ENCODE data around the gene LRRC31.

LRRC31 gene

DNA sequence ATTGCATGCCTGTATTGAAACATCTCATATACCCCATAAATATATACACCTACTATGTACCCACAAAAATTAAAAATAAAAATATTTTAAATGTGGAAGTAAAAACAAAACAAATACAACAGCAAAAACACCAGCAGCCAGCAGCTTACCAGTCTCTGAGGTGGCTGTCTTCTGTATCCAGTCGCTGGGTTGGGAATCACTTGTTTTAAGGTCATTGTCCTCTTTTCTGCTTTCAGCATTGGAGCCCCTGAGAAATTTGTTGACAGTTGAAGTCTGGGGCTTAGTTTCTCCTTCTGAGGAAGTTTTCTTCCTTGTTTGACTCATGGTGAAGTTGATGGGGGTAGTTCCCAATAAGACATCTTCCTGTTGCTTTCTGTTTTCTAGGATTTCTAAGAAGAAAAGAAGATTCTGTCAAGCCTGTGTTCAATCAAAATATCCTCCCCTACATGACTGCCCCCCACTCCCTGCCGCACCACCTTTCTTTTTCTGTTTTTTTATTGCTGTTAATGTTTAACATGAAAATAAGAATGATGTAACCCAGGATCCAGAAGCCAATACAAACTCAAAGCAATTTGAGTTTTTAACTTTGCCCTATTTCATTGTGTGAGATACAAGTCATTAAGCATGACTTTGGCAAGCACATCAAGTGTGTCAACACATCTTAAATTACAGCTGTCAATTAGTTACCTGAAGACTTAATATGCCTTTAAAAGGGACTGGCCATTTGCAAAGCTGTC is at the start of gene LRRC31:
TSS of gene LRRC31 (minus strand) at position 452 of the 737 bp plus-strand sequence. CDS start at position 324, 128 bp downstream.
- TF ChIP-seq YY1 (IDR thresholded peaks at IDR 0.05; ENCODE audit: low read depth): no peak
- TF ChIP-seq CEBPB (IDR thresholded peaks at IDR 0.05): peak; percentile 59; the same call in 1 of the 2 replicates
- TF ChIP-seq EGR1 (IDR thresholded peaks at IDR 0.05): no peak
- peak; percentile 53 for TF ChIP-seq TCF12 (IDR thresholded peaks at IDR 0.05; ENCODE audit: low read depth)
- TF ChIP-seq NFIC (IDR thresholded peaks at IDR 0.05): peak; percentile 94

DNA sequence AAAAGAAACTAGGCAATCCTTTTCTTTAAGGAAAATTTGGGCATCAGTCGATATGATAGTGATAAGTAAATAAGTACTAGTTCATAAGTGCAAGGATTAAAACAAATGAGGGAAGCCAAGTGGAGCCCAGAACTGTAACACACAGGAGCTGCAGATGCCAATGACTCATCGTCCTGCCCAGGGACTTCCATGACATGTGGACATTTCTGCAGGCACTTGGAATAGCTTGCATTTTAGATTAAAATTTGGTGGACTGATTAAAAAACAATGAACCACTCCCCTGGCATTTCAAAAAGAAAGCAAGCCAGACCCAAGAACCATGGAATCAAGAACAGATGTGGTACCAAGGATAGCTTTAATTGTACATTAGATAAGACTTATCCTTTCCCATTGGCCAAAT is 44.6 kb upstream of the LRRC31 start:
- TF ChIP-seq ZBTB7A (IDR thresholded peaks at IDR 0.05; ENCODE audit: low read depth) (no peak), CEBPB (IDR thresholded peaks at IDR 0.05) (no peak), FOXM1 (IDR thresholded peaks at IDR 0.05; ENCODE audit: borderline replicate concordance, low read depth) (no peak), TCF12 (IDR thresholded peaks at IDR 0.05; ENCODE audit: low read depth) (no peak), TEAD4 (IDR thresholded peaks at IDR 0.05) (no peak), NFIC (IDR thresholded peaks at IDR 0.05) (no peak), EGR1 (IDR thresholded peaks at IDR 0.05) (no peak), RAD21 (IDR thresholded peaks at IDR 0.05; ENCODE audit: low read depth) (no peak), EP300 (IDR thresholded peaks at IDR 0.05; ENCODE audit: borderline replicate concordance) (no peak)
- TF ChIP-seq, protein P1, sequence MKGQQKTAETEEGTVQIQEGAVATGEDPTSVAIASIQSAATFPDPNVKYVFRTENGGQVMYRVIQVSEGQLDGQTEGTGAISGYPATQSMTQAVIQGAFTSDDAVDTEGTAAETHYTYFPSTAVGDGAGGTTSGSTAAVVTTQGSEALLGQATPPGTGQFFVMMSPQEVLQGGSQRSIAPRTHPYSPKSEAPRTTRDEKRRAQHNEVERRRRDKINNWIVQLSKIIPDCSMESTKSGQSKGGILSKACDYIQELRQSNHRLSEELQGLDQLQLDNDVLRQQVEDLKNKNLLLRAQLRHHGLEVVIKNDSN (IDR thresholded peaks at IDR 0.05): no peak

DNA sequence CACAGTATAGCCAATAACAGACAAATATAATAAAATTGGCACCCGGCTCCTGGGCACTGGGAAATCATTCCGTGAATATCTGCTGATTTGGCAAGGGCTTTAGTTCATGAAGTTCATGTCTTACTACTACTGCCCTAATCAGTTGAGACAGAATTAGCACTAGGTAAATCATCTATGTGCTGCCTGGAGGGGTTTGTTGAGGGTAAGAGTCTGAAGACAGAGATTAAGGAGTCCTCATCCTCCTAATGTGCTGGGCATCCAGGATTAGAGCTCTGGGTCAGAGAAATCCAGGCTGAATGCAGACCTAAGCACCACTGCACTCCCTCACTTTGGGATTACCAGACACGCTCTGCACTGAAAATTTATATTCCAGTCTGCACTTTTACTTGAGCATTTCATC is 43.6 kb upstream of the LRRC31 start:
- TF ChIP-seq EGR1 (IDR thresholded peaks at IDR 0.05) (no peak), ZBTB7A (IDR thresholded peaks at IDR 0.05; ENCODE audit: low read depth) (no peak), TCF12 (IDR thresholded peaks at IDR 0.05; ENCODE audit: low read depth) (no peak), CEBPB (IDR thresholded peaks at IDR 0.05) (no peak), EP300 (IDR thresholded peaks at IDR 0.05; ENCODE audit: borderline replicate concordance) (no peak), YY1 (IDR thresholded peaks at IDR 0.05; ENCODE audit: low read depth) (no peak), TAF1 (IDR thresholded peaks at IDR 0.05; ENCODE audit: low read depth) (no peak)
- TF ChIP-seq, protein P2, sequence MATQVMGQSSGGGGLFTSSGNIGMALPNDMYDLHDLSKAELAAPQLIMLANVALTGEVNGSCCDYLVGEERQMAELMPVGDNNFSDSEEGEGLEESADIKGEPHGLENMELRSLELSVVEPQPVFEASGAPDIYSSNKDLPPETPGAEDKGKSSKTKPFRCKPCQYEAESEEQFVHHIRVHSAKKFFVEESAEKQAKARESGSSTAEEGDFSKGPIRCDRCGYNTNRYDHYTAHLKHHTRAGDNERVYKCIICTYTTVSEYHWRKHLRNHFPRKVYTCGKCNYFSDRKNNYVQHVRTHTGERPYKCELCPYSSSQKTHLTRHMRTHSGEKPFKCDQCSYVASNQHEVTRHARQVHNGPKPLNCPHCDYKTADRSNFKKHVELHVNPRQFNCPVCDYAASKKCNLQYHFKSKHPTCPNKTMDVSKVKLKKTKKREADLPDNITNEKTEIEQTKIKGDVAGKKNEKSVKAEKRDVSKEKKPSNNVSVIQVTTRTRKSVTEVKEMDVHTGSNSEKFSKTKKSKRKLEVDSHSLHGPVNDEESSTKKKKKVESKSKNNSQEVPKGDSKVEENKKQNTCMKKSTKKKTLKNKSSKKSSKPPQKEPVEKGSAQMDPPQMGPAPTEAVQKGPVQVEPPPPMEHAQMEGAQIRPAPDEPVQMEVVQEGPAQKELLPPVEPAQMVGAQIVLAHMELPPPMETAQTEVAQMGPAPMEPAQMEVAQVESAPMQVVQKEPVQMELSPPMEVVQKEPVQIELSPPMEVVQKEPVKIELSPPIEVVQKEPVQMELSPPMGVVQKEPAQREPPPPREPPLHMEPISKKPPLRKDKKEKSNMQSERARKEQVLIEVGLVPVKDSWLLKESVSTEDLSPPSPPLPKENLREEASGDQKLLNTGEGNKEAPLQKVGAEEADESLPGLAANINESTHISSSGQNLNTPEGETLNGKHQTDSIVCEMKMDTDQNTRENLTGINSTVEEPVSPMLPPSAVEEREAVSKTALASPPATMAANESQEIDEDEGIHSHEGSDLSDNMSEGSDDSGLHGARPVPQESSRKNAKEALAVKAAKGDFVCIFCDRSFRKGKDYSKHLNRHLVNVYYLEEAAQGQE (IDR thresholded peaks at IDR 0.05; ENCODE audit: low read depth): no peak

DNA sequence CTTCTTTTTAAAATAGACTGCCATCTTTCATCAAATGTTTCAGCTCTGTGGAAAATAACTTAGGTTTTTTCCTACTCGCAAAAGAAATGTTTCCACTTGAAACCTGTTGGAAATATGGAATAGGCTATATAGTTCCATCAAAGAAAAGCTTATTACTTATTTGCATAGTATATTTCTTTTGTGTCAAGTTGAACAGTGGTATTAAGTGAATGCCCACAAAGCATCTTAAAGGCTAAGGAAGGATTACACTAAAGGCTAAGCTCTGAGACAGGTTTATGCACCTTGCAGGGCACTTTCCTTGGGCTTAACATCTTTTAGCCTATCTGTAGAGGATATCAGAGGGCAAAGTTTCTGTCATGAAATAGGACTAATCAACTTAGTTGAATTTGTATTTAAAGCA is 41.5 kb upstream of the LRRC31 start, which contains the start of gene SAMD7:
TSS of gene SAMD7 (plus strand) at position 301 of the 400 bp plus-strand sequence. CDS start 7,927 bp downstream, outside the sequence.
- TF ChIP-seq FOXM1 (IDR thresholded peaks at IDR 0.05; ENCODE audit: borderline replicate concordance, low read depth) (no peak), TEAD4 (IDR thresholded peaks at IDR 0.05) (no peak), TAF1 (IDR thresholded peaks at IDR 0.05; ENCODE audit: low read depth) (no peak), TCF12 (IDR thresholded peaks at IDR 0.05; ENCODE audit: low read depth) (no peak), ZBTB7A (IDR thresholded peaks at IDR 0.05; ENCODE audit: low read depth) (no peak), EP300 (IDR thresholded peaks at IDR 0.05; ENCODE audit: borderline replicate concordance) (no peak)

DNA sequence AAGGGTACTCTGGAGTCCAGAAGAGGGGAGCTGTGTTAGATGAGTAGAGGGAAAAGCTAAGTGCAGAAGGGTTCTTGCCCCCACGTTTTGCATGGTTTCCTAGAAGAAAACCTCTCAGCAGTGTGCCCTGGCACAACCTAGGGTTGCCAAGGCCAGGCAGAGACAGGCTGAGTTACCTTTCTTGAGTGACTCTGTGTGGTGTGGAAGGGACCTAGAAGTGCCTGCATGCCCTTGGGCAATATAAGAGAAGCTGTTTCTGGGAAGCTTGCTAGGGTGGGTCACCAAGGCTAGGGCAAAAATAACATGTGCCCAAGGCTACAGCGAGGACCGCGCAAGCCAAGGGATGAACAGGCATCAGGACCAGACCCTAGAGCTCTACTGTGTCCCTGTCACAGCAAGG is 38.2 kb upstream of the LRRC31 start:
- TF ChIP-seq, protein P3, sequence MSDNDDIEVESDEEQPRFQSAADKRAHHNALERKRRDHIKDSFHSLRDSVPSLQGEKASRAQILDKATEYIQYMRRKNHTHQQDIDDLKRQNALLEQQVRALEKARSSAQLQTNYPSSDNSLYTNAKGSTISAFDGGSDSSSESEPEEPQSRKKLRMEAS (IDR thresholded peaks at IDR 0.05): no peak
- no peak for TF ChIP-seq EP300 (IDR thresholded peaks at IDR 0.05; ENCODE audit: borderline replicate concordance)
- TF ChIP-seq CEBPB (IDR thresholded peaks at IDR 0.05): no peak
- TF ChIP-seq EGR1 (IDR thresholded peaks at IDR 0.05): no peak
- no peak for TF ChIP-seq RAD21 (IDR thresholded peaks at IDR 0.05; ENCODE audit: low read depth)
- no peak for TF ChIP-seq ZBTB7A (IDR thresholded peaks at IDR 0.05; ENCODE audit: low read depth)
- no peak for TF ChIP-seq NFIC (IDR thresholded peaks at IDR 0.05)
- TF ChIP-seq TCF12 (IDR thresholded peaks at IDR 0.05; ENCODE audit: low read depth): no peak
- TF ChIP-seq FOXM1 (IDR thresholded peaks at IDR 0.05; ENCODE audit: borderline replicate concordance, low read depth): no peak
- TF ChIP-seq TAF1 (IDR thresholded peaks at IDR 0.05; ENCODE audit: low read depth): no peak
- TF ChIP-seq, protein P1 (IDR thresholded peaks at IDR 0.05): no peak

DNA sequence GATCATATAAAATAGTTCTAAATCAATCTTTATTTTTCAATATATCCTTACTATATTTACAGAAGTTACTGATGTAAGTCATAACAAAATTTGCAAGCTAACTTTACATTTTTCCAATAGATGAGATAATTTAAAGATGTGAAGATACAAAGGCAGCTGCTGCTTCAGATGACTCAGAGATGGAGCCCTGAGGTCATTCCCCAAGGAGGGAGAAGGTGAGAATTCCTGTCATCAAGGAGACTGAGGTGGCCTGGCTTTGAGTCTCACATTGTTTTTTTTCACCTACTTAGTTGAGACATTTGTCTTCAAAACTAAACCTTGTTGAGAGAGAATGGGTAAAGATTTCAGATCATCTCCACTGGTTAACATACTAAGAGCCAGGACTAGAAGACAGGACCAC is 37.7 kb upstream of the LRRC31 start:
- TF ChIP-seq YY1 (IDR thresholded peaks at IDR 0.05; ENCODE audit: low read depth) (no peak), EGR1 (IDR thresholded peaks at IDR 0.05) (no peak)

DNA sequence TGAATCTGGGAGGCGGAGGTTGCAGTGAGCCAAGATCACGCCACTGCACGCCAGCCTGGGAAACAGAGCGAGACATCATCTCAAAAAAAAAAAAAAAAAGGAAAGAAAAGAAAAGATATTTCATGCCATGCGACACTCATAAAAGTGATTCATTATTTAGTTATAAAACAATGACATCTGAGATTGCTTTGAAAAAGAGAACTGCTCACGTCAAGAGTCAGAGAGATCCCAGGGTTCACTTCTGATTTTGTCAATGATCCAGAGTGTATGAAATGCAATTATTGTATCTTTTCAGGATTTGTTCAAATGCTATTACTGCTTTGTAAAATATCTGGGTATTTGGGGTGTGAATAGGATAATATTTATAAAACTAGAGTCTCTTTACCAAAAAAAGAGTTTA is 35.7 kb upstream of the LRRC31 start:
- no peak for TF ChIP-seq CREB1 (IDR thresholded peaks at IDR 0.05; ENCODE audit: low read depth)

DNA sequence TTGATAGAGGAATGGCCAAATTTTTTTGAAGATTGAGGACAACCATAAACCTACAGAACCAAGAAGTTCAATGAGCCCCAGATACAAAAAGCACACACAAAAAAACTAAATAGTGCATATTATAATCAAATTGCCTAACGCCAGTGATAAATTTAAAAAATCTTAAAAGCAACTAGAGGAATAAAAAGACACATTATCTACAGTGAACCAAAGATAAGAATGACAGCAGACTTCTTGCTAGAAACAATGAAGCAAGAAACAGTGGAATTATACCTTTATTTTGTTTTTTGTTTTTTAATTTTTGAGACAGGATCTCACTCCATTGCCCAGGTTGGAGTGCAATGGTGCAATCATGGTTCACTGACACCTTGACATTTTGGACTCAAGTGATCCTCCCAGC is 31.7 kb upstream of the LRRC31 start:
- TF ChIP-seq RAD21 (IDR thresholded peaks at IDR 0.05; ENCODE audit: low read depth): no peak
- TF ChIP-seq, protein P2 (IDR thresholded peaks at IDR 0.05; ENCODE audit: low read depth): no peak
- TF ChIP-seq TAF1 (IDR thresholded peaks at IDR 0.05; ENCODE audit: low read depth): no peak
- TF ChIP-seq TEAD4 (IDR thresholded peaks at IDR 0.05): no peak
- no peak for TF ChIP-seq EGR1 (IDR thresholded peaks at IDR 0.05)

Data from Ishikawa (cell line).